Left lung (tissue), 10 donors: Measurements from ENCODE around the gene HDAC4. TPM values are rescaled to one million over a fixed set of nuclear protein-coding genes. Genes with fewer than 3 reads are reported as not detected.
A peak's percentile ranks its signal among the peaks of the same experiment; 100 is the strongest.

Source experiments
- ATAC-seq: fragments of 200-7000 bp; cut with Tn5 transposase; one replicate; pipeline ENCODE4 v1.9.1; 2020; ENCODE audit warnings: moderate library complexity
- DNase-seq, 4 donors: peaks; one replicate each; pipeline ENCODE4 v3.0.0-alpha.2; 2013 to 2020
- H3K27ac ChIP-seq, 2 donors: fragments of 200-600 bp; sonication (generic) in 1 of 2; one replicate each; pipeline versions ENCODE4 v1.5.0 to v1.8.0; 2020 to 2021
- H3K27me3 ChIP-seq, 2 donors: fragments of 200-600 bp; sonication (generic) in 1 of 2; one replicate each; pipeline versions ENCODE4 v1.5.0 to v1.8.0; 2020 to 2021
- H3K36me3 ChIP-seq, 2 donors: fragments of 200-600 bp; sonication (generic) in 1 of 2; one replicate each; pipeline versions ENCODE4 v1.5.0 to v1.8.0; 2020 to 2021
- H3K4me1 ChIP-seq, 2 donors: fragments of 200-600 bp; one replicate each; pipeline ENCODE4 v1.8.0; 2021
- H3K4me3 ChIP-seq, 2 donors: fragments of 200-600 bp; sonication (generic) in 1 of 2; one replicate each; pipeline versions ENCODE4 v1.5.0 to v1.8.0; 2020 to 2021; ENCODE audit warnings: mild to moderate bottlenecking in 1 of 2
- H3K9me3 ChIP-seq, 2 donors: fragments of 200-600 bp; sonication (generic) in 1 of 2; one replicate each; pipeline versions ENCODE4 v1.5.0 to v1.8.0; 2020 to 2021
- intact Hi-C, 2 donors: fragments of 100-400 bp; cut with DNase I; formaldehyde crosslinking; loops; one replicate each; pipeline versions ENCODE4 v1.11.2 to v1.14.2; 2022
- polyA plus RNA-seq, 6 donors: library from polyadenylated mRNA; unstranded; fragments of 120-200 nt; gene quantifications; one replicate each; pipeline ENCODE4 v1.2.1, GENCODE V29; 2013; ENCODE audit not compliant: insufficient read length in 6 of 6
- total RNA-seq, 2 donors: library from RNA; stranded (reverse); fragmentation: NEBNext Ultra II Directional; extraction: Animal tissue kit (Norgen Biotek cat#: 25700); gene quantifications; one replicate each; pipeline ENCODE4 v1.2.1, GENCODE V29; 2021
- TF ChIP-seq, protein P1 (sequence below), 2 donors: fragments of 200-600 bp; sonication (generic) in 1 of 2; IDR thresholded peaks; one replicate each; pipeline versions ENCODE4 v1.5.0 to v1.8.0; 2021; ENCODE audit warnings: antibody characterized with exemption in 2 of 2
- donor health status: DM: no; HTN: yes; CAD: no.
- donor health status: DM: no; HTN: no; CAD: no.

Gene HDAC4
- total and polyA plus RNA-seq, 8 donors = 9.9 to 36.8 (median 12.8) TPM

DNA sequence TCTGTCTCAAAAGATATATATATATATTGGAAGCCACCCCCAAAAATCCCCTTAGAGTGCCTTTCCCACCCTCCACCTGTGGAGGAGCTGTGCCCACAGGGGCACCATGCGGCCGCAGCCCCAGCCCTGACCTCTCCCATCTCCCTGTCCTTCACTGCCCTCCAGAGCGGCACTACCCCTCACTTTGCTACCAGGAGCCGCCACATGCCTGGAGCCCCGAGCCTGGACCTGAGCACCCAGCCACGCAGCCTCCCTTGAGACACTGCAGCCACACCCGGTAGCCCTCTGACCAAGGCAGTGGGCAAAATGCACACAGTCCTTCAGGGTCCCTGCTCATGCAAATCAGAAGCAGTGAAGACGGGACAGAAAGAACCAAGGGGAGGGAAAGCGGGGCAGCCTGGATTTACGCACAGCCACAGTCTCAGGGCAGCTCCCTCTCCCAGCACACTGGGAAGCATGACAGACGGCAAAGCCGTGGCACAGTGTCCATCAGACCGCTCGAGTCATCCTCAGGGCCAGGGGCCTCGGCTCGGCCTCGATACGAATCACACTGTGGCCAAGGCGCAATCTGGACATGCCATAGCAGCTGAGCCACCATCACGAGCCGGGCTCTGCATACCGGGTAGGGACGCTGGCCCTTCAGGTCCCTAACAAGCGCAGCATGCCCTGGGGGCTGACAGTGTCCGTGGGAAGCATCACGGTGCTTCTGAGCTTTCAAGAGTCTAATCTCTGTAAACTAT is 10.1 kb downstream of the HDAC4 start:
- no peak for ATAC-seq

DNA sequence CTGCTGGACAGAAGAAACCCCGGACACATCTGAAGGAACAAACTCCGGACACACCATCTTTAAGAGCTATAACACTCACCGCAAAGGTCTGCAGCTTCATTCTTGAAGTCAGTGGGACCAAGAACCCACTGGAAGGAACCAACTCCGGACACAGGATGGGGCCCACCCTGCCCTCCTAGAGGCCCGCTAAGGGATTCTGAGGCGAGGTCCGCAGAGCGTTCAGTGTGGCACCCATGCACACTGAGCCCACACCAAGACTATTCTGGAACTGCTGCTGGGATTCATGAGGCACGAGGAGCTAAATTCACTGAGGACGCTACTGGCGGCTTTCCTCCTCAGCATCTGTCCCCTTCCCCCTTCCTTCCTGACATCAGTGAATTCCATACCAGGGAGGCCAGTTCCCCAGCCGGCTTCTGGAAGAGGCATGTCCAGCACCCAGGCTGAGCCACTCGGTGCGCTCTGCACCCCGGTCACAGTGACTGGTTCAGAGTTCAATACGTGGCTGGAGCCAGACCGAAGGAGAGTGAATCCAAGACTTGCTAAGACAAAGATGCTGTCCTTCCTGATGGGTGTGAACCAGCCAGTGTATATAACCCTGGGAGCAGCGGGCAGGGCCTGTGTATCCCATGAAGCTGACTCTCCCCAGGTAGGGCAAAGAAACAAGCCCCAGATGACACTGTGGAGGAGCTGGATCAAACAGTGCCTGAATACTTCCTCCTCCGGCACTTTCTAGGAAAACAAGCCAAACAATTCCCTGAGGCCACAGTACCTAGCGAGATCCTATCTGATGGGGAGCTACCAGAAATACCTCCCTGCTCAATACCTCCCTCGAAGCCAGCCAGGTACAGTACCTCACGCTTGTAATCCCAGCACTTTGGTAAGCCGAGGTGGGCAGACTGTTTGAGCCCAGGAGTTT is 11.1 kb downstream of the HDAC4 start:
- no peaks in the 10 kb centered on the region for H3K9me3 ChIP-seq
- intact Hi-C loops = no loop called here
- no peak overlapping the region for H3K27ac ChIP-seq
- TF ChIP-seq, protein P1, sequence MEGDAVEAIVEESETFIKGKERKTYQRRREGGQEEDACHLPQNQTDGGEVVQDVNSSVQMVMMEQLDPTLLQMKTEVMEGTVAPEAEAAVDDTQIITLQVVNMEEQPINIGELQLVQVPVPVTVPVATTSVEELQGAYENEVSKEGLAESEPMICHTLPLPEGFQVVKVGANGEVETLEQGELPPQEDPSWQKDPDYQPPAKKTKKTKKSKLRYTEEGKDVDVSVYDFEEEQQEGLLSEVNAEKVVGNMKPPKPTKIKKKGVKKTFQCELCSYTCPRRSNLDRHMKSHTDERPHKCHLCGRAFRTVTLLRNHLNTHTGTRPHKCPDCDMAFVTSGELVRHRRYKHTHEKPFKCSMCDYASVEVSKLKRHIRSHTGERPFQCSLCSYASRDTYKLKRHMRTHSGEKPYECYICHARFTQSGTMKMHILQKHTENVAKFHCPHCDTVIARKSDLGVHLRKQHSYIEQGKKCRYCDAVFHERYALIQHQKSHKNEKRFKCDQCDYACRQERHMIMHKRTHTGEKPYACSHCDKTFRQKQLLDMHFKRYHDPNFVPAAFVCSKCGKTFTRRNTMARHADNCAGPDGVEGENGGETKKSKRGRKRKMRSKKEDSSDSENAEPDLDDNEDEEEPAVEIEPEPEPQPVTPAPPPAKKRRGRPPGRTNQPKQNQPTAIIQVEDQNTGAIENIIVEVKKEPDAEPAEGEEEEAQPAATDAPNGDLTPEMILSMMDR (IDR thresholded peaks at IDR 0.05) = no peak
- no peak overlapping the region for H3K4me3 ChIP-seq
- peaks cover 3 to 17% of the 10 kb centered on the region in 2 donors for H3K4me1 ChIP-seq
- peaks cover 0 to 29% of the 10 kb centered on the region in 2 donors for H3K36me3 ChIP-seq
- DNase-seq (peak in 1 of 4 donors; percentile 43), ATAC-seq (no peak)
- H3K27me3 ChIP-seq = no peaks in the 10 kb centered on the region

More for the DNA sequence above, 10.1 kb downstream of the HDAC4 start:
- intact Hi-C loops = no loop called here
- peak in 2 of 4 donors; percentile 19 to 77 for DNase-seq
- peaks cover 0 to 29% of the 10 kb centered on the region in 2 donors for H3K36me3 ChIP-seq
- peaks cover 3 to 20% of the 10 kb centered on the region in 2 donors for H3K4me1 ChIP-seq
- no peak overlapping the region for H3K27ac ChIP-seq
- H3K9me3 ChIP-seq = no peaks in the 10 kb centered on the region
- TF ChIP-seq, protein P1 (IDR thresholded peaks at IDR 0.05) = no peak
- no peak overlapping the region for H3K4me3 ChIP-seq
- no peaks in the 10 kb centered on the region for H3K27me3 ChIP-seq

DNA sequence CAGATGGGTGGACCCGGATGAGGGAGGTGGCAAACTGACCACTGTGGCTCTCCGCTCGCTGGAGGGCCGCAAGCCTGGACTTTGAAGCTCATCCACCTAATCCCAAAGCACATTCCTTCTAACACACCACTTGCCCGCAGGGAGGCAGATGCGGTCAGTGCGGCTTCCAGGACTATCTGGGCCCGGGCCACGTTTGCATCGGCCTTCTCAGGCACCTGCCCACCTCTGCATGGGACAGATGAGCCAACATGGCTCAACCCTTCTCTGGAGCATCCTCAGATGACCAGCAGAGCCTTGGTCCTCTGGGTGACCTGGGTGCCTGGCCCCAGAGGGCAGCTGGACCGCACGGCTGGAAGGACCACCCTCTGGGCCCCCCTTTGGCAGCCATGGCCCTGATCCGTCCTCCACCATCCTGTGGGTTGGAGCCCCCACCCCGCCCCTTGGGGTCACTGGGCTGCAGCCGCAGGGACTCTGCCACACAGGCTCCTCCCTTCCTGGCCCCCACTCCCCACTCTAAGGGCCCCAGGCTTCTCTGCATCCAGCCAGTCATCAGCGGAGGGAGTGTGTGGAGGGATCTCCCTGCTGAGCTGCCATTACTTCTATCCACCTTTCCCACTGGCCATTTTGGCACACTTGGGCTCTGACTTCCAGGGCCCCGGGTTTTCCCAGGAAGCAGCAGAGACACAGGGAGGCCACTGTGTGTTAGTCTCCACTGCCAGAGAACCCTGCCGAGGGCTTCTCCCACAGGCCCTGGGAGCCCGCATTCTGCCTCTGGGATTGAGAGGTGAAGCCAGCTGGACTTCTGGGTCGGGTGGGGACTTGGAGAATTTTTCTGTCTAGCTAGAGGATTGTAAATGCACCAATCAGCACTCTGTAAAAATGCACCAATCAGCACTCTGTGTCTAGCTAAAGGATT is 12.3 kb downstream of the HDAC4 start:
- no peaks in the 10 kb centered on the region for H3K27me3 ChIP-seq
- H3K9me3 ChIP-seq = no peaks in the 10 kb centered on the region
- TF ChIP-seq, protein P1 (IDR thresholded peaks at IDR 0.05) = no peak
- no peak overlapping the region for H3K27ac ChIP-seq
- no peak overlapping the region for H3K4me3 ChIP-seq
- ATAC-seq (no peak), DNase-seq (peak in 1 of 4 donors; percentile 55)
- intact Hi-C loops = no loop called here
- peaks cover 0 to 6% of the 10 kb centered on the region in 2 donors for H3K4me1 ChIP-seq
- H3K36me3 ChIP-seq = peaks cover 0 to 29% of the 10 kb centered on the region in 2 donors

DNA sequence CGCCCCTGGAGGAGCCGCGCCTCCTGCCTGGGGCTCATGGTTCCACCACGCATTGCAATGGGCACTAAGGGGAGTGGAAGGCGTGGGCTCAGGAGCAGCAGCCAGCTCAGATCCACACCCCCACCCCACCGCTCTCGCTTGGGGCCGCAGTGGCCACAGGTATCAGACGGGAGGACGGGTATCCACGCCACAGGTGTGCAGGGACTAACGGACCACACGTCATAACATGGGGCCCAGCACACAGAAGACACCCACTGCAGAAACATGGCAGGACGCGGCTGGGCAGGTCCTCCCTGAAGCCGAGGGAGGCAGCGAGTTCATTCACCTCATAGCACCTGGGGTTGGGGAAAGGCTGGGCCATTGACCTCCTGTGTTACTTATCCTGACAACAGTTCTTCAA is 13.0 kb downstream of the HDAC4 start:
- Histone ChIP-seq H3K4me3 (no peak overlapping the region), H3K27me3 (no peaks in the 10 kb centered on the region), H3K4me1 (peaks cover 0 to 5% of the 10 kb centered on the region in 2 donors), H3K36me3 (peaks cover 0 to 29% of the 10 kb centered on the region in 2 donors), H3K27ac (no peak overlapping the region), H3K9me3 (no peaks in the 10 kb centered on the region)
- ATAC-seq (no peak), DNase-seq (peak in 1 of 4 donors; percentile 46)
- intact Hi-C loops = no loop called here
- TF ChIP-seq, protein P1 (IDR thresholded peaks at IDR 0.05) = no peak
